Measurements from ENCODE around the gene SLC47A1.
"Not testable (repeated sequence)": the region's sequence is repeated elsewhere in the genome, so short reads cannot be mapped to it uniquely, and the experiment has no call there.

The SLC47A1 gene, protein sequence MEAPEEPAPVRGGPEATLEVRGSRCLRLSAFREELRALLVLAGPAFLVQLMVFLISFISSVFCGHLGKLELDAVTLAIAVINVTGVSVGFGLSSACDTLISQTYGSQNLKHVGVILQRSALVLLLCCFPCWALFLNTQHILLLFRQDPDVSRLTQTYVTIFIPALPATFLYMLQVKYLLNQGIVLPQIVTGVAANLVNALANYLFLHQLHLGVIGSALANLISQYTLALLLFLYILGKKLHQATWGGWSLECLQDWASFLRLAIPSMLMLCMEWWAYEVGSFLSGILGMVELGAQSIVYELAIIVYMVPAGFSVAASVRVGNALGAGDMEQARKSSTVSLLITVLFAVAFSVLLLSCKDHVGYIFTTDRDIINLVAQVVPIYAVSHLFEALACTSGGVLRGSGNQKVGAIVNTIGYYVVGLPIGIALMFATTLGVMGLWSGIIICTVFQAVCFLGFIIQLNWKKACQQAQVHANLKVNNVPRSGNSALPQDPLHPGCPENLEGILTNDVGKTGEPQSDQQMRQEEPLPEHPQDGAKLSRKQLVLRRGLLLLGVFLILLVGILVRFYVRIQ

DNA sequence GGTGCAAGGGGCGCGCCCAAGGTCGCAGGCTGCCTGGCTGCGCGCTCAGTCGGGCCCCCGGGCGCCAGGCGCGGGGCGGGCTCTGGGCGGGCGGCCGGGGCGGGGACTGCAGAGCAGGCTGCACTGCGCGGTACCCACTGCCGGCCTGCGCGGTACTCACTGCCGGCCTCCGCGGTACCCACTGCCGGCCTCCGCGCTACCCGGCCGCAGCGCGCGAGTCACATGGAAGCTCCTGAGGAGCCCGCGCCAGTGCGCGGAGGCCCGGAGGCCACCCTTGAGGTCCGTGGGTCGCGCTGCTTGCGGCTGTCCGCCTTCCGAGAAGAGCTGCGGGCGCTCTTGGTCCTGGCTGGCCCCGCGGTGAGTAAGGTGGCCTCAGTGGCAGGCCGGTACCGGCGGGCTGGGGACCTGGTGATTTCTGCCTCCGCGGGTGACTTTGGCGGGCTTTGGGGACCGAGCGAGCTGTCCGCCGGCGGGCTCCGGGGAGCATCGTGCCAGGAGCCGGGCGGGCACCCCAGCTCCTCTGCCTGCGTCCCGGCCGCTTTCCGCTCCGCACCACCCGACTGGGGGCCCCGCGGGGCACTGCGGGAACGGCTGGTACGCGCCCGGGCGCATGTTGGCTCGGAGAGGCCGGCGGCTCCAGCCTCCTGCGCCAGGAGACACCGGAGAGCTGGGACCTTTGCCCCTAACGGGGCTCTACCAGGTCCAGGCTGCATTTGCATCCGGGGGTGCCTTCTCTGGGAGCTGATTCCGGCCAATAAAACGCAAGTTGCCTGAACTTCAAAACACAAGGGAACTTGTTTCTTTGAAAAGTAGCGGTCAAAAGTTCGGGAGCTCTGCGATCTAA, at the start of gene SLC47A1:
SLC47A1 (plus strand) TSS at position 137 of the 844 bp plus-strand sequence; CDS start at position 223, 86 bp downstream.
- peak; percentile 16 for DNase-seq

DNA sequence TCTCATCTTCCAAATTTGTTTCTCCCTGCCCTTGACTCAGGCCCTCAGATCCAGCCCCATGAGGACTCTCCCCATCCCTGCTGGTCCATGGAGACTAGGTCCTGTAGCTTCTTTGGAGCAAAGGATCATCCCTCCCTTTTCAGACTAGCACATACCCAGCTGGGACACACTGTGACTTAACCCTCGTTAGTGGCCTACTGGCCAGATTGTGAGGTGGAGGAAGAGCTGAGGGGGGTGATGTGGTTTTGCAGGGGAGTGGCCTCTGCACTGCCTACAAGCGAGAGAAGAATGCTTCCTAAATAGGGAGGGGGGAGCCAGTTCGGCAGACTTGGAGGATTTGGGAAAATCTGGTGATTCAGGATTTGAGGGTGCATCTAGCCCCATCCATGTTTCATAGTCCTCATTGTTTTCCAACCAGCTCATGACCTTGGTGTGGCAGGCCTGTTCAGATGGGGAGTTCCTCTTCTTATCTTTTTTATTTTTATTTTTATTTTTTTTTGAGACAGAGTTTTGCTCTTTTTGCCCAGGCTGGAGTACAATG, 47.8 kb upstream of the SLC47A1 start:
- Mint-ChIP-seq H3K9me3 (no peaks in the 10 kb centered on the region), H3K4me3 (no peak overlapping the region), H3K4me1 (no peaks in the 10 kb centered on the region), H3K27ac (no peak overlapping the region), H3K27me3 (peaks cover 17% of the 10 kb centered on the region in 2 donors), H3K36me3 (no peaks in the 10 kb centered on the region)
- no peak for DNase-seq
- no peak for ATAC-seq (replicated peaks)

More for the DNA sequence above, at the start of gene SLC47A1:
- ATAC-seq (replicated peaks), result peak; percentile 79 to 81
- Mint-ChIP-seq H3K36me3 (no peaks in the 10 kb centered on the region), H3K9me3 (no peaks in the 10 kb centered on the region), H3K27me3 (peaks cover 50 to 64% of the 10 kb centered on the region in 2 donors), H3K27ac (no peak within 1 kb of the TSS), H3K4me1 (peaks cover 8 to 13% of the 10 kb centered on the region in 2 donors), H3K4me3 (peak within 1 kb of the TSS; percentile 75 to 76)

DNA sequence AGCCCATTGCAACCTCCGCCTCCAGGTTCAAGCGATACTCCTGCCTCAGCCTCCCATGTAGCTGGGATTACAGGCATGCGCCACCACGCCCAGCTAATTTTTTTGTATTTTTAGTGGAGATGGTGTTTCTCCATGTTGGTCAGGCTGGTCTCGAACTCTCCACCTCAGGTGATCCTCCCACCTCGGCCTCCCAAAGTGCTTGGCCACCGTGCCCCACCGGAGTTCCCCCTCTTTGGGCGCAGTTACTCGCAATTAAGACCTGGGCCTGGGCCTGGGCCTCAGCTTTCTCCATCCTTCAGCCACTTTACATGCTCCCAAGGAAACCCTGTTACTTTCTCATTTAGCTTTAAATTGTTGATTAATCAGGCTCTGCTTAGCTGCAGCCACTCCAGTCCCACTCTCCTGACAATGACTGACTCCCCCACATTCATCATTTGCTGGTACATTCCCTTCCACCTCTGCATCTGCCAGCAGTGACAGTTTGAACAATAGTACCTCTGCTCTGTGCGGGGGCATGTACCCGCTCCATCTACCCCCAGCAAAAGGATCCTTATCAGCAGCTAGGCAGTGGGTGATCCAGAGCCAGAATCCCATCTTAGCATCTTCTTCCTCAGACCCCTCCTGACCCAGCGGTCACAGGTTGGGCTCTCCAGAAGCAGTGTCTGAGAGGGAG, 47.2 kb upstream of the SLC47A1 start:
- Mint-ChIP-seq H3K27ac (no peak overlapping the region), H3K27me3 (peaks cover 17 to 19% of the 10 kb centered on the region in 2 donors), H3K9me3 (no peaks in the 10 kb centered on the region), H3K4me3 (no peak overlapping the region), H3K36me3 (no peaks in the 10 kb centered on the region), H3K4me1 (no peaks in the 10 kb centered on the region)
- DNase-seq (no peak), ATAC-seq (replicated peaks) (no peak)

DNA sequence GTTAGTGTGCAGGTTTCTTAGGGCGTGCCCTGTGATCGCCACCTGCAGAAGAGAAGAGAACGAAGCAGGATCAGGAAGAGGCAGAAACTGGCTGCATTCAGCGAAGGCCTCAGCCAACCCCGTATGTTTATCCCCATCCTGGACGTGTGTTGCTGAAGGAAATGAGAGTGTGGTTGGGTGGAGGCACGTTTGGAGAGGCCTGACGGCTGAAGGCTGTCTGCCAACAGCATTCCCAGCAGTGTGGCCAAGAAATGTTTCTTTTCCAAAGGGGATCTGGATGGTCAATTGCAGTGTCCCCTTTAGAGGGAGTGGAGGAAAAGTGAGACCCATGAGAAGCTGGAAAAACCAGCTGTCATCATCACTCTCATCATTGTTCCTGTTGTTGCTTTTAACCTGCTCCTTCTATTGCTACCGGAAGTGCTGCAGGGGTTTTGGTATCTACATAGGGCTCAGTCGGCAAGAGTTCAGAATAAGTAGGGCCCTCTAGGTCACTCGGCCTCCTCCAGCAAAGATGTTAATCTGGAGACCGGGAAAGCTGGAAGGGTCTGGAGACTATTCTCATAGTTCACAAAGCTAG, 46.5 kb upstream of the SLC47A1 start:
- DNase-seq, result no peak
- Mint-ChIP-seq H3K27ac (no peak overlapping the region), H3K4me1 (no peaks in the 10 kb centered on the region), H3K4me3 (no peak overlapping the region), H3K36me3 (no peaks in the 10 kb centered on the region), H3K27me3 (peaks cover 17 to 18% of the 10 kb centered on the region in 2 donors), H3K9me3 (no peaks in the 10 kb centered on the region)
- no peak for ATAC-seq (replicated peaks)

DNA sequence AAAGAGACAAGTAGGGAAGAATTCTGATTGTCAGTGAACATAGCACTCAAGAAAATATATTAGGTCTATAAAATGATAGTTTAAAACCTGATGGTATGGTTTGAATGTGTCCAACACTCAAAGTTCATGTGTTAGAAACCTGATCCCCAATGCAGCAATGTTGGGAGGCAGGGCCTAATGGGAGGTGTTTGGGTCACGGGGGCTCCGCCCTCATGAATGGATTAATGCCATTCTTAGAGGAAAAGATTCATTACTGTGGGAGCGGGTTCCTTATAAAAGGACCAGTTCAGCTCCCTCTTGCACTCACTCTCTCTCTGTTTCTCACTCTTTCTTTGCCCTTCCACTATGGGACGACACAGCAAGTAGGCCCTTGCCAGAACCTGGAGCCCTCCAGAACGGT, 41.5 kb upstream of the SLC47A1 start:
- H3K4me3 Mint-ChIP-seq, result no peak overlapping the region
- H3K4me1 Mint-ChIP-seq, result peaks cover 7 to 10% of the 10 kb centered on the region in 2 donors
- H3K9me3 Mint-ChIP-seq, result no peaks in the 10 kb centered on the region
- H3K27ac Mint-ChIP-seq, result no peak overlapping the region
- ATAC-seq (replicated peaks) (no peak), DNase-seq (no peak)
- no peaks in the 10 kb centered on the region for H3K36me3 Mint-ChIP-seq
- peaks cover 10 to 13% of the 10 kb centered on the region in 2 donors for H3K27me3 Mint-ChIP-seq

DNA sequence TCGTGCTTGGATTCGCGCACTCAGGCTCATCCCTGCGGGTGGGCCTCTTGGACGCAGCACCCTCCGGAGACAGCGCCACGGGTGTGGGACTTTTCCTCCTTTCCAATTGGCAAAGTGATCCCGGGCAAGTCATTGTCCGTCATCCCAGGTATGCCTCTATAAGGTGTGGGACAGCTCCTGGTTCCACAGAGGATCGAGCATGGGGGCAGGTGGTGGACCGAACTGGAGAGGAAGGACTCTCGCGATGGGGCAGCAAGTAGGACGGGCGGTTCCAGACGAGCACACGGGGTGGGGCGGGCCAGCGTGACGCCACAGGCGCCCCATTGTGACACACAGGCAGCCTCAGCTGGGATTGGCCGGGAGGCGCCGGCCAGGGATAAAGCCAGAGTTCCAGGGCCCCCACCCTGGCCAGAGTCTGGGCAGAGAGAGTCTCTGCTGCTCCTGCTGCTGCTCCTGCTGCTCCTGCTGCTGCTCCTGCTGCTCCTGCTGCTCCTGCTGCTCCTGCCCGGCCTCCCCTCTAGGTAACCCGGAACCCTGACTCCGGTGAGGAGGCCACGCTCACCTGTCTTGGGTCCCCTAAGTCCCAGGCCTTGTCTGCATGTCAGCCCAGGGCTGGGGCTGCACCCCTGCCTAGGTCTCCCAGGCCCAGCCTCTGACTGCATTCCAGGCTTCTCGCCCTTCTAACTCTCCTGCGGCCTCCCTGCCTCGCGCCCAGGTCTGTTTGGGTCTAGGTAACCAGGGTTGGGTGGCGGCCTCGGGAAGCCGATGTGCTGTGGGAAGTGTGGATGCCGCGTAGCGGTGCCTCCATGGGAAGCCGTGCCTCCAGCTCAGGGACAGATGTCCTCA, 38.5 kb upstream of the SLC47A1 start:
- Mint-ChIP-seq H3K27me3 (peaks cover 3 to 5% of the 10 kb centered on the region in 2 donors), H3K9me3 (no peaks in the 10 kb centered on the region), H3K4me3 (no peak overlapping the region), H3K4me1 (peaks cover 7 to 10% of the 10 kb centered on the region in 2 donors), H3K36me3 (no peaks in the 10 kb centered on the region), H3K27ac (no peak overlapping the region)
- DNase-seq (no peak), ATAC-seq (replicated peaks) (no peak)

DNA sequence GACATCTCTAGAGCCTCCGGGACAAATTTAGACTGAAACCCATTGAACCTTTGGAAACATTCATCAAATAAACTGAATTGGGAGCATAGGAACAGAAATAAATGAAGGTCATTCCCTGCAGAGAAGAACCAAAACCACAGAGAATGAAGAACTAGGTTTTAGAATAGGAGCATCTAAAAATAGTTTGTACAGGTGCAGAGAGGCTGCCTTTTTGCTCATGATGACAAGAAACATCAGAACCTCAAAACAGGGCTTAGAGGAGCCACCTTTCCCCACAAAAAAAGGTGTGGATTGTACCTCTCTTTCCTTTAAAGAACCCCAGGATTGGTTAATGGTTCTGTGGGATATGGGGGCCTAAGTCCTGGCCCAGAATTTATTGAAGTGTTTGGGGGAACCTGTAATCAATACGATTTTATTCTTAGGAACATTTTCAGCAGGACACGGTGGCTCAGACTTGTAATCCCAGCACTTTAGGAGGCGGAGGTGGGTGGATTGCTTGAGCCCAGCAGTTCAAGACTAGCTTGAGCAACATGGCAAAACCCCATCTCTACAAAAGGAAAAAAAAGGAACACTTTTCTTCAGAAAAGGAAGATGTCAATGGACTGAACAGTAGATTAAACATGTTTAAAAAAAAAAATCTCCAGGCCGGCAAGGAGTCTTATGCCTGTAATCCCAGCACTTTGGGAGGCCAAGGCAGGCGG, 37.7 kb upstream of the SLC47A1 start:
- Mint-ChIP-seq H3K4me1 (peaks cover 7 to 10% of the 10 kb centered on the region in 2 donors), H3K4me3 (no peak overlapping the region), H3K36me3 (no peaks in the 10 kb centered on the region), H3K9me3 (no peaks in the 10 kb centered on the region), H3K27me3 (peaks cover 4 to 10% of the 10 kb centered on the region in 2 donors), H3K27ac (no peak overlapping the region)
- no peak for DNase-seq
- ATAC-seq (replicated peaks), result no peak

DNA sequence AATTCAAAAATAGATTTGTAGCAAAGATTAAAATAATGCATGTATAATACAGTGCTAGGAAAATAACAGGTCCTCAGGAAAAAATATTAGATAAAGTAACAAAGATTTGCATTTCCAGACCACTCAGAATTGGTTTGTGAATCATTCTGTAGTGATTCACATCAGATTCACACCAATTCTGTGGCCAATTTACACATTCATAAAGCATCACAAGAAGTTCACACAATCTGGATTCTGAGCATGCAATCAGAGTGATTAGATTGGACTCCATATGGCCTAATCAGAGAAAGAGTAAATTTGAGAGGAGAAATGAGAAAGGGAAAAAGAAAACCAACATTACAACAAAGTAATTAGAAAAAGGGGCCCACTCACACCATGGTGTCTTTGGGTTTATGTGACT, 36.0 kb upstream of the SLC47A1 start:
- Mint-ChIP-seq H3K27ac (no peak overlapping the region), H3K9me3 (no peaks in the 10 kb centered on the region), H3K4me3 (no peak overlapping the region), H3K4me1 (peaks cover 7 to 10% of the 10 kb centered on the region in 2 donors), H3K36me3 (no peaks in the 10 kb centered on the region), H3K27me3 (peaks cover 6 to 12% of the 10 kb centered on the region in 2 donors)
- ATAC-seq (replicated peaks) (no peak), DNase-seq (no peak)

DNA sequence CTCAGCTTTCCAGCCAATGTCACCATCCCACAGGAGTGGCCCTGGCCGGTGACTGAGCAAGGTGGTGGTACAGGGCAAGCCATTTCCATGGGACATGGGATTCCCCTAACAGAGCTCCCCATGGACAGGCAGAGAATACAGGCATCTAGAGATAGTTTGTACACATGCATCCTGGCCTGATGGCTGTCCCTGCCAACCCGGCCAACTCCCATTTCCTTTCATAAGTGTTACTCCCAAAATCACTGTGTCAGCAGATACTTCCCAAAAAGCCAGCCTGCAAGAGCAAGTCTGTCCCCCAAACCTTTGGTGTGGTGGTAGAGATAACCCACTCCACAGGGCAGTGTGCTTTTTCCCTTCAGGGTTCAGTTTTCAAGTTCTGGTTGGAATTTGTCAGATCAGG, 32.4 kb upstream of the SLC47A1 start:
- Mint-ChIP-seq H3K27ac (no peak overlapping the region), H3K36me3 (no peaks in the 10 kb centered on the region), H3K4me3 (no peak overlapping the region), H3K4me1 (peaks cover 0 to under 1% of the 10 kb centered on the region in 2 donors), H3K27me3 (peaks cover 8 to 19% of the 10 kb centered on the region in 2 donors), H3K9me3 (no peaks in the 10 kb centered on the region)
- no peak for DNase-seq
- ATAC-seq (replicated peaks), result no peak

DNA sequence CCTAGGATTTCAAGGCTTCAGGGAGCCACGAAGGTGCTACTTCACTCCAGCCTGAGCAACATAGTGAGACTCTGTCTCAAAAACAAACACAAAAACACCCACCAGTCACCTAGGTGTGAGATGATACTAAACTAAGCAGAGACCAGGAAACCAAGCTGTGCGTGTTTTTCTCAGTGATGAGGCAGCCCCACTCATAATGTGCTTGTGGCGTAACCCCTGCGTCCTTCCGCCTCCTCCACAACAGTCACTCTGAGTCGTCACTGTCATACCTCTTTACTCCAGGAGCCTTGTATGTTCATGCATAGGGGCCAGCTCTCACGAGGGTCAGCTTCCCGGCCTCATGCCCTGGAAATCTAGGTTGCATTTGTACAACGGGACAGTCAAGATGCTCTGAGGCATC, 31.1 kb upstream of the SLC47A1 start:
- Mint-ChIP-seq H3K36me3 (no peaks in the 10 kb centered on the region), H3K27me3 (peaks cover 8 to 19% of the 10 kb centered on the region in 2 donors), H3K27ac (no peak overlapping the region), H3K9me3 (no peaks in the 10 kb centered on the region), H3K4me1 (no peaks in the 10 kb centered on the region), H3K4me3 (no peak overlapping the region)
- ATAC-seq (replicated peaks), result no peak
- no peak for DNase-seq

DNA sequence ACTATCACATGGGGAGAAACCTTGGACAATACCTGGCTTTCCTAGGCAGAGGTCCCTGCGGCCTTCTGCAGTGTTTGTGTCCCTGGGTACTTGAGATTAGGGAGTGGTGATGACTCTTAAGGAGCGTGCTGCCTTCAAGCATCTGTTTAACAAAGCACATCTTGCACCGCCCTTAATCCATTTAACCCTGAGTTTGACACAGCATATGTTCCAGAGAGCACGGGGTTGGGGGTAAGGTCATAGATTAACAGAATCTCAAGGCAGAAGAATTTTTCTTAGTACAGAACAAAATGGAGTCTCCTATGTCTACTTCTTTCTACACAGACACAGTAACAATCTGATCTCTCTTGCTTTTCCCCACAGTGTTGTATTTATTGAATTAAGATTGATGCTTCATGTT, 28.1 kb upstream of the SLC47A1 start:
- ATAC-seq (replicated peaks); H3K4me3 Mint-ChIP-seq; DNase-seq; H3K36me3 Mint-ChIP-seq; H3K9me3 Mint-ChIP-seq: not testable (repeated sequence)
- peaks cover 8 to 18% of the 10 kb centered on the region in 2 donors for H3K4me1 Mint-ChIP-seq
- H3K27me3 Mint-ChIP-seq, result peaks cover 13 to 23% of the 10 kb centered on the region in 2 donors
- H3K27ac Mint-ChIP-seq, result peak overlapping the region; percentile 65

DNA sequence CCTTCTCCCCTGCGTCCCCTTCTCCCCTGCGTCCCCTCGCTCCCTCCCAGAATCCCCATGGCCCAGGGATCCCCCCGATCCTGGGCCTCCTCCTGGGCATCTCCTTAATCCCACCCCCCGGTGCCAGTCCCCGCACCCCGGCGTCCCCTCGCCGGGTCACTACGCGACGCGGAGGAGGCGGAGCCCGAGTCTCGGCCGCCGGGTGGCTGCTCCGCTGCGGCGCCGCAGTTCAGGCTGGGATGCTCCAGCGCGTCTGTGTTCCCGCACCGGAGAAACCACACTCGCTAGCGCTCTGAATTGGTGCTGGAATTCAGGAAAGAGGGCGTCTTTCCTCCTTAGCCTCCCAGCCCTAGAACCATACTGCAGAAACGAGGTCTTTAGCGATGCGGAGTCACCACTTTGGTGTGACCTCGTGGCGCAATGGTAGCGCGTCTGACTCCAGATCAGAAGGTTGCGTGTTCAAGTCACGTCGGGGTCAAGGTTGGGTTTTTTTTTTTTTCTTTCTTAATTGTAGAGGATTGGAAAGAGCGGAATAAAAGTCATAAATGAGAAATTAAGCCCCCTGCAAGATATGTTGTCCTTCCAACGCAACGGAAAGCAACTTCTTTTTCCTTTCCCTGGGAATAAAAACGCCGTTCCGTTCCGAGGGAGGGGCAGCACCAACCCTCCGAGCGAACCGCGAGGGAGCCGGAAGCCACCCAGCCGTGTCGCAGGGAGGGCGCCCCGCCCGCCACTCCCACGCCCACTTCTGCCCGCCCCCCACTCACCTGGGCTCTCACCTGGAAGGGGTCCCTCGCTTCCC, 25.7 kb upstream of the SLC47A1 start:
- peak; percentile 66 for DNase-seq
- ATAC-seq (replicated peaks), result peak; percentile 89 to 90
- peaks cover 8 to 18% of the 10 kb centered on the region in 2 donors for H3K4me1 Mint-ChIP-seq
- peaks cover 9 to 16% of the 10 kb centered on the region in 2 donors for H3K27me3 Mint-ChIP-seq
- peaks cover 0 to 3% of the 10 kb centered on the region in 2 donors for H3K9me3 Mint-ChIP-seq
- H3K4me3 Mint-ChIP-seq, result peak overlapping the region; percentile 97
- peak overlapping the region; percentile 100 for H3K27ac Mint-ChIP-seq
- H3K36me3 Mint-ChIP-seq, result peaks cover 6 to 10% of the 10 kb centered on the region in 2 donors

Data from stimulated activated naive B cell treated with anti-CD40 and anti-IgM and Interleukin-4, amounts not matched to agents 10 μg/mL and 1 μg/mL and 100 μg/mL, for 72 hours (primary cell).